Measurements from ENCODE around the gene ACP7.

DNA sequence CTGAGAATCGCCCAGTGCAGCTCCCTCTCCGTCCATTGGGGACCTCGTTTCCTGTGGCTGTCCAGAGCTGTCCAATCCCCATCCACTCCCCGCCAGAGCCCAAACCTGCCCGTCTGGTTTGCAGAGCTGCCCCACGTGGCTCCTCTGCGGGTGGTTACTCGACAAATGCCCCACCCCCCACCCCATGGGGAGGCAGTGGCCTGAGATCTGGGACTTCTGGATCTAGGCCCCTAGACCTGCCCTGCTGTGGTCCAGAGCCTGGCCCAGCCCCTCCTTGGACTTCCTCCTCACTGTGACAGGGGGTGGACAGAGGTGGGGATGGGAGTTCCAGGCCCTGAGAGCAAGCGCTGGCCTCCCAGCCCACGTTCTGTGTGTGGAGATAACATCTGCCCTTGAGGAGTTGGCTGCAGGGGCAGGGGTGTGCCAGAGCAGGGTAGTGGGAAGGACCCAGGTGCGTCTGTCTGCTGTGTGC is 70.5 kb downstream of the ACP7 start:
- TF ChIP-seq, protein P1, sequence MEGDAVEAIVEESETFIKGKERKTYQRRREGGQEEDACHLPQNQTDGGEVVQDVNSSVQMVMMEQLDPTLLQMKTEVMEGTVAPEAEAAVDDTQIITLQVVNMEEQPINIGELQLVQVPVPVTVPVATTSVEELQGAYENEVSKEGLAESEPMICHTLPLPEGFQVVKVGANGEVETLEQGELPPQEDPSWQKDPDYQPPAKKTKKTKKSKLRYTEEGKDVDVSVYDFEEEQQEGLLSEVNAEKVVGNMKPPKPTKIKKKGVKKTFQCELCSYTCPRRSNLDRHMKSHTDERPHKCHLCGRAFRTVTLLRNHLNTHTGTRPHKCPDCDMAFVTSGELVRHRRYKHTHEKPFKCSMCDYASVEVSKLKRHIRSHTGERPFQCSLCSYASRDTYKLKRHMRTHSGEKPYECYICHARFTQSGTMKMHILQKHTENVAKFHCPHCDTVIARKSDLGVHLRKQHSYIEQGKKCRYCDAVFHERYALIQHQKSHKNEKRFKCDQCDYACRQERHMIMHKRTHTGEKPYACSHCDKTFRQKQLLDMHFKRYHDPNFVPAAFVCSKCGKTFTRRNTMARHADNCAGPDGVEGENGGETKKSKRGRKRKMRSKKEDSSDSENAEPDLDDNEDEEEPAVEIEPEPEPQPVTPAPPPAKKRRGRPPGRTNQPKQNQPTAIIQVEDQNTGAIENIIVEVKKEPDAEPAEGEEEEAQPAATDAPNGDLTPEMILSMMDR (IDR thresholded peaks at IDR 0.05) = peak in 1 of 6 experiments; percentile 9
- no peak for TF ChIP-seq POLR2A (IDR thresholded peaks at IDR 0.05)
